HepG2 (cell line): Measurements from ENCODE around the gene CBX2. TPM values are rescaled to one million over a fixed set of nuclear protein-coding genes. Genes with fewer than 3 reads are reported as not detected.

Experiments
- ATF7-NPFF ChIP-seq: sonication (generic); formaldehyde crosslinking; IDR thresholded peaks from 2 replicates; pipeline ENCODE4 v1.8.1; 2023; ENCODE audit warnings: mild to moderate bottlenecking, low read depth, missing genetic modification reagents, moderate library complexity
- HCFC1 ChIP-seq: fragments of 150-350 bp; IDR thresholded peaks from 2 replicates; pipeline ENCODE4 v1.6.1; 2014; ENCODE audit warnings: low read depth, low read length
- MAZ ChIP-seq, 2 experiments: sonication (generic) in 1 of 2; formaldehyde crosslinking in 1 of 2; IDR thresholded peaks; 2 replicates each; pipeline versions ENCODE4 v1.5.0 to v1.6.1; 2012 to 2020; ENCODE audit warnings: low read depth in 2 of 2, mild to moderate bottlenecking in 2 of 2, borderline replicate concordance in 1 of 2, improper control_type of control experiment in 1 of 2, low read length in 1 of 2, missing genetic modification reagents in 1 of 2, moderate library complexity in 1 of 2
- RBFOX2 ChIP-seq: fragments of 200-400 bp; formaldehyde crosslinking; IDR thresholded peaks from 2 replicates; pipeline ENCODE4 v1.6.1; 2017; ENCODE audit warnings: low read depth, mild to moderate bottlenecking, low read length
- RBM39 ChIP-seq: fragments of 200-400 bp; formaldehyde crosslinking; IDR thresholded peaks from one replicate; pipeline ENCODE4 v1.6.1; 2018; ENCODE audit warnings: antibody characterized with exemption, mild to moderate bottlenecking, low read depth, low read length; ENCODE audit not compliant: poor library complexity, severe bottlenecking
- REL ChIP-seq: sonication (generic); formaldehyde crosslinking; conservative IDR thresholded peaks from 2 replicates; pipeline ENCODE4 v1.8.0; 2022; ENCODE audit warnings: mild to moderate bottlenecking, missing genetic modification reagents, moderate library complexity
- SRY ChIP-seq: sonication (generic); formaldehyde crosslinking; IDR thresholded peaks from 2 replicates; pipeline ENCODE4 v1.8.0; 2022; ENCODE audit warnings: mild to moderate bottlenecking, missing genetic modification reagents
- YEATS4 ChIP-seq: sonication (generic); formaldehyde crosslinking; IDR thresholded peaks from 2 replicates; pipeline ENCODE4 v1.4.0; 2020; ENCODE audit warnings: missing genetic modification reagents, borderline replicate concordance
- ZFP1 ChIP-seq: IDR thresholded peaks from 2 replicates; pipeline ENCODE4 v1.6.1; 2016
- ZNF263 ChIP-seq: sonication (generic); formaldehyde crosslinking; IDR thresholded peaks from 2 replicates; pipeline ENCODE4 v1.4.0; 2020; ENCODE audit warnings: missing genetic modification reagents
- ZNF510 ChIP-seq: sonication (generic); formaldehyde crosslinking; IDR thresholded peaks from 2 replicates; pipeline ENCODE4 v1.4.0; 2020; ENCODE audit warnings: low read depth, mild to moderate bottlenecking, missing genetic modification reagents
- ZNF598 ChIP-seq: sonication (generic); formaldehyde crosslinking; IDR thresholded peaks from 2 replicates; pipeline ENCODE4 v1.5.1; 2020; ENCODE audit warnings: mild to moderate bottlenecking, missing genetic modification reagents, borderline replicate concordance
- ZNF720 ChIP-seq: sonication (generic); formaldehyde crosslinking; IDR thresholded peaks from 2 replicates; pipeline ENCODE4 v1.4.0; 2020; ENCODE audit warnings: missing genetic modification reagents
- ZNF773 ChIP-seq: sonication (generic); formaldehyde crosslinking; IDR thresholded peaks from 2 replicates; pipeline ENCODE4 v1.4.0; 2020; ENCODE audit warnings: missing genetic modification reagents, borderline replicate concordance
- polyA plus RNA-seq, 8 experiments: library from polyadenylated mRNA; depleted of rRNA in 3 of 8; stranded (reverse) in 7 of 8; unstranded in 1 of 8; fragments of >200 nt; fragmentation: Illumina TruSeq in 4 of 8; extraction: Trizol in 4 of 8; gene quantifications; 2 replicates each; pipeline versions ENCODE4 v1.2.1 to v1.2.3, GENCODE V29; 2011 to 2016; ENCODE audit warnings: low read depth in 4 of 8, missing spikeins in 1 of 8, mixed read lengths in 1 of 8; ENCODE audit not compliant: insufficient read depth in 1 of 8
- total RNA-seq, 5 experiments: library from RNA; depleted of rRNA; stranded (reverse); fragments of >200 nt; fragmentation: Illumina TruSeq; extraction: Trizol; gene quantifications; 2 replicates each; pipeline ENCODE4 v1.2.3, GENCODE V29; 2016; ENCODE audit warnings: low read depth in 1 of 5
- TF ChIP-seq, protein P1 (sequence below): sonication (generic); formaldehyde crosslinking; IDR thresholded peaks from 2 replicates; pipeline ENCODE4 v1.4.0; 2020; ENCODE audit warnings: missing genetic modification reagents
- TF ChIP-seq, protein P2 (sequence below): sonication (generic); formaldehyde crosslinking; IDR thresholded peaks from 2 replicates; pipeline ENCODE4 v1.4.0; 2020; ENCODE audit warnings: missing genetic modification reagents
- TF ChIP-seq, protein P3 (sequence below): sonication (generic); formaldehyde crosslinking; IDR thresholded peaks from 2 replicates; pipeline ENCODE4 v1.5.0; 2020; ENCODE audit warnings: missing genetic modification reagents, mild to moderate bottlenecking, borderline replicate concordance
- TF ChIP-seq, protein P4 (sequence below): sonication (generic); formaldehyde crosslinking; IDR thresholded peaks from 2 replicates; pipeline ENCODE4 v1.4.0; 2020; ENCODE audit warnings: mild to moderate bottlenecking, missing genetic modification reagents
- TF ChIP-seq, protein P5 (sequence below): IDR thresholded peaks from 2 replicates; pipeline ENCODE4 v1.6.1; 2016; ENCODE audit warnings: missing biosample characterization, missing genetic modification reagents, low read depth

The CBX2 gene
- total and polyA plus RNA-seq, 2 of the 13 experiments (the other 11 are each of a cell fraction or from before 2014, with no cell fraction given), result 14.5 to 31.1 TPM

DNA sequence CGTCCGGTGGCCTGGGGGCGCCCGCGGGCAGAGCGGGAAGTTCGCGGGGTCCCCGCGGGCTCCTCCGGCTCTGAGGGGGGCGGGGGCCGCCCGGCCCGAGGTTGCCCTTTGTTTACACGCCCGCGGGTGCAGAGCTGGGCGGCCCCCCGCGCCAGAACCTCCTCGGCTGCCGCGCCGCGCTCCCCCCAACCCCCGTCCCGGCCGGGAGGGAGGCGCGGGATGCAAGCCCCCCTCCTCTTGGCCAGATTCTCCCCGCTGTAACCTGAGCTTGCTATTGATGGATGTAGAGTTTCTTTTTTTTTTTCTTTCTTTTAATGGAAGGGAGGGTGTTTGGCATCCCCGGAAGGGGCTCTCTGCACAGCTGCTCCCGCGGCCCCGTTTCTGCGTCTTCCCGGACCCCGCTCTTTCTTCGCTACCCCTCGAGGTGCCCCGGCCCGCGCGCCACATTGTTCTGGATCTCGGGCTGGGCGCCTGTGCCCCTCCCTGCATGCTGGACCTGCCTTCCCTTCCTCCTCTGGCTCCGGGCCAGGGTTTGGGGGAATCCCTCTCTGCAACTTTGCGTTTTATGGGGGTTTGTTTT lies 646 bp downstream of the CBX2 start (continued):
- TF ChIP-seq, protein P1, sequence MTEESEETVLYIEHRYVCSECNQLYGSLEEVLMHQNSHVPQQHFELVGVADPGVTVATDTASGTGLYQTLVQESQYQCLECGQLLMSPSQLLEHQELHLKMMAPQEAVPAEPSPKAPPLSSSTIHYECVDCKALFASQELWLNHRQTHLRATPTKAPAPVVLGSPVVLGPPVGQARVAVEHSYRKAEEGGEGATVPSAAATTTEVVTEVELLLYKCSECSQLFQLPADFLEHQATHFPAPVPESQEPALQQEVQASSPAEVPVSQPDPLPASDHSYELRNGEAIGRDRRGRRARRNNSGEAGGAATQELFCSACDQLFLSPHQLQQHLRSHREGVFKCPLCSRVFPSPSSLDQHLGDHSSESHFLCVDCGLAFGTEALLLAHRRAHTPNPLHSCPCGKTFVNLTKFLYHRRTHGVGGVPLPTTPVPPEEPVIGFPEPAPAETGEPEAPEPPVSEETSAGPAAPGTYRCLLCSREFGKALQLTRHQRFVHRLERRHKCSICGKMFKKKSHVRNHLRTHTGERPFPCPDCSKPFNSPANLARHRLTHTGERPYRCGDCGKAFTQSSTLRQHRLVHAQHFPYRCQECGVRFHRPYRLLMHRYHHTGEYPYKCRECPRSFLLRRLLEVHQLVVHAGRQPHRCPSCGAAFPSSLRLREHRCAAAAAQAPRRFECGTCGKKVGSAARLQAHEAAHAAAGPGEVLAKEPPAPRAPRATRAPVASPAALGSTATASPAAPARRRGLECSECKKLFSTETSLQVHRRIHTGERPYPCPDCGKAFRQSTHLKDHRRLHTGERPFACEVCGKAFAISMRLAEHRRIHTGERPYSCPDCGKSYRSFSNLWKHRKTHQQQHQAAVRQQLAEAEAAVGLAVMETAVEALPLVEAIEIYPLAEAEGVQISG (CRISPR knock-in tag), result 0 out of 2 replicates have a peak, but pooled peaks have one; percentile 5
- TF ChIP-seq, protein P2, sequence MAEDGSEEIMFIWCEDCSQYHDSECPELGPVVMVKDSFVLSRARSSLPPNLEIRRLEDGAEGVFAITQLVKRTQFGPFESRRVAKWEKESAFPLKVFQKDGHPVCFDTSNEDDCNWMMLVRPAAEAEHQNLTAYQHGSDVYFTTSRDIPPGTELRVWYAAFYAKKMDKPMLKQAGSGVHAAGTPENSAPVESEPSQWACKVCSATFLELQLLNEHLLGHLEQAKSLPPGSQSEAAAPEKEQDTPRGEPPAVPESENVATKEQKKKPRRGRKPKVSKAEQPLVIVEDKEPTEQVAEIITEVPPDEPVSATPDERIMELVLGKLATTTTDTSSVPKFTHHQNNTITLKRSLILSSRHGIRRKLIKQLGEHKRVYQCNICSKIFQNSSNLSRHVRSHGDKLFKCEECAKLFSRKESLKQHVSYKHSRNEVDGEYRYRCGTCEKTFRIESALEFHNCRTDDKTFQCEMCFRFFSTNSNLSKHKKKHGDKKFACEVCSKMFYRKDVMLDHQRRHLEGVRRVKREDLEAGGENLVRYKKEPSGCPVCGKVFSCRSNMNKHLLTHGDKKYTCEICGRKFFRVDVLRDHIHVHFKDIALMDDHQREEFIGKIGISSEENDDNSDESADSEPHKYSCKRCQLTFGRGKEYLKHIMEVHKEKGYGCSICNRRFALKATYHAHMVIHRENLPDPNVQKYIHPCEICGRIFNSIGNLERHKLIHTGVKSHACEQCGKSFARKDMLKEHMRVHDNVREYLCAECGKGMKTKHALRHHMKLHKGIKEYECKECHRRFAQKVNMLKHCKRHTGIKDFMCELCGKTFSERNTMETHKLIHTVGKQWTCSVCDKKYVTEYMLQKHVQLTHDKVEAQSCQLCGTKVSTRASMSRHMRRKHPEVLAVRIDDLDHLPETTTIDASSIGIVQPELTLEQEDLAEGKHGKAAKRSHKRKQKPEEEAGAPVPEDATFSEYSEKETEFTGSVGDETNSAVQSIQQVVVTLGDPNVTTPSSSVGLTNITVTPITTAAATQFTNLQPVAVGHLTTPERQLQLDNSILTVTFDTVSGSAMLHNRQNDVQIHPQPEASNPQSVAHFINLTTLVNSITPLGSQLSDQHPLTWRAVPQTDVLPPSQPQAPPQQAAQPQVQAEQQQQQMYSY, result peak; percentile 96
- TF ChIP-seq, protein P3, sequence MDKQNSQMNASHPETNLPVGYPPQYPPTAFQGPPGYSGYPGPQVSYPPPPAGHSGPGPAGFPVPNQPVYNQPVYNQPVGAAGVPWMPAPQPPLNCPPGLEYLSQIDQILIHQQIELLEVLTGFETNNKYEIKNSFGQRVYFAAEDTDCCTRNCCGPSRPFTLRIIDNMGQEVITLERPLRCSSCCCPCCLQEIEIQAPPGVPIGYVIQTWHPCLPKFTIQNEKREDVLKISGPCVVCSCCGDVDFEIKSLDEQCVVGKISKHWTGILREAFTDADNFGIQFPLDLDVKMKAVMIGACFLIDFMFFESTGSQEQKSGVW (CRISPR knock-in tag), result no peak
- TF ChIP-seq ZNF510 (CRISPR knock-in tag) (no peak), REL (0 out of 2 replicates have a peak, but pooled peaks have one; percentile 61), ZNF720 (no peak), MAZ (IDR thresholded peaks at IDR 0.05; ENCODE audit: borderline replicate concordance, low read depth, low read length) (no peak; the same call in 1 of the 2 replicates), MAZ (CRISPR knock-in tag; IDR thresholded peaks at IDR 0.05; ENCODE audit: low read depth) (peak; percentile 49), YEATS4 (peak; percentile 46; the same call in 1 of the 2 replicates), RBM39 (peak; percentile 87), SRY (CRISPR knock-in tag) (0 out of 2 replicates have a peak, but pooled peaks have one; percentile 8), ATF7-NPFF (peak; percentile 68; the same call in 1 of the 2 replicates), HCFC1 (no peak), ZNF263 (0 out of 2 replicates have a peak, but pooled peaks have one; percentile 8), ZNF598 (CRISPR knock-in tag) (no peak), RBFOX2 (0 out of 2 replicates have a peak, but pooled peaks have one; percentile 10), ZFP1 (CRISPR knock-in tag) (no peak), ZNF773 (CRISPR knock-in tag) (no peak)
- TF ChIP-seq, protein P4, sequence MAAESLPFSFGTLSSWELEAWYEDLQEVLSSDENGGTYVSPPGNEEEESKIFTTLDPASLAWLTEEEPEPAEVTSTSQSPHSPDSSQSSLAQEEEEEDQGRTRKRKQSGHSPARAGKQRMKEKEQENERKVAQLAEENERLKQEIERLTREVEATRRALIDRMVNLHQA, result no peak
- TF ChIP-seq, protein P5, sequence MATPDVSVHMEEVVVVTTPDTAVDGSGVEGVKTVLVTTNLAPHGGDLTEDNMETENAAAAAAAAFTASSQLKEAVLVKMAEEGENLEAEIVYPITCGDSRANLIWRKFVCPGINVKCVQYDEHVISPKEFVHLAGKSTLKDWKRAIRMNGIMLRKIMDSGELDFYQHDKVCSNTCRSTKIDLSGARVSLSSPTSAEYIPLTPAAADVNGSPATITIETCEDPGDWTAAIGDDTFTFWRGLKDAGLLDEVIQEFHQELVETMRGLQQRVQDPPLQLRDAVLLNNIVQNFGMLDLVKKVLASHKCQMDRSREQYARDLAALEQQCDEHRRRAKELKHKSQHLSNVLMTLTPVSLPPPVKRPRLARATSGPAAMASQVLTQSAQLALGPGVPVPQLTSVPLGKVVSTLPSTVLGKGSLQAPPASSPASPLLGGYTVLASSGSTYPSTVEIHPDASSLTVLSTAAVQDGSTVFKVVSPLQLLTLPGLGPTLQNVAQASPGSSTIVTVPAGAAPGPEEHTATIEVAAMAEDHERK (CRISPR knock-in tag), result no peak
